Frontal cortex (tissue), 4 donors: Measurements from ENCODE around the gene CRYBA2. TPM values are rescaled to one million over a fixed set of nuclear protein-coding genes. Genes with fewer than 3 reads are reported as not detected.

ENCODE experiments used
- DNase-seq, 2 donors: peaks; one replicate each; pipeline ENCODE4 v3.0.0; 2012; ENCODE audit warnings: low spot score in 2 of 2
- FAIRE-seq: peaks from 2 replicates; lab custom pipeline; 2012; peaks lifted over from hg19 to GRCh38; lab: Jason Lieb, UNC
- total RNA-seq: library from RNA; depleted of rRNA; stranded (reverse); fragments of >200 nt; gene quantifications from one replicate; pipeline ENCODE4 v1.2.3, GENCODE V29; 2014
- donor health status: control.
- donor health status: control.
- donor health status: control.

The CRYBA2 gene
- total RNA-seq = not detected

- DNase-seq (peak in 1 of 2 donors; percentile 43), FAIRE-seq (no peak)
Observed at GRCh38 chr2:218993345-218994315, at the start of gene CRYBA2. TSS of gene CRYBA2 (minus strand) at chr2:218993422. CDS start at chr2:218993176, 246 bp downstream.

- no peak for FAIRE-seq
- DNase-seq = no peak
Observed at GRCh38 chr2:219042750-219043149, 49.5 kb upstream of the CRYBA2 start.

- DNase-seq (no peak), FAIRE-seq (no peak)
Observed at GRCh38 chr2:219042157-219042556, 48.9 kb upstream of the CRYBA2 start.

- DNase-seq (peak in 1 of 2 donors; percentile 55), FAIRE-seq (no peak)
Observed at GRCh38 chr2:219041252-219041651, 48.0 kb upstream of the CRYBA2 start, which contains the start of gene CFAP65. TSS of gene CFAP65 (minus strand) at chr2:219041516. CDS start at chr2:219039048, 2,468 bp downstream.

GRCh38 chr2:219038600-219038999 is 45.4 kb upstream of the CRYBA2 start:
- no peak for DNase-seq
- no peak for FAIRE-seq

GRCh38 chr2:219037783-219038499 is 44.7 kb upstream of the CRYBA2 start:
- no peak for DNase-seq
- FAIRE-seq = no peak

GRCh38 chr2:219035942-219036341 is 42.7 kb upstream of the CRYBA2 start:
- FAIRE-seq = no peak
- DNase-seq = no peak

- no peak for DNase-seq
- FAIRE-seq = no peak
Observed at GRCh38 chr2:219034823-219035222, 41.6 kb upstream of the CRYBA2 start.

GRCh38 chr2:219032051-219032745 is 39.0 kb upstream of the CRYBA2 start:
- FAIRE-seq = no peak
- no peak for DNase-seq

GRCh38 chr2:219031005-219031738 is 38.0 kb upstream of the CRYBA2 start:
- FAIRE-seq = no peak
- DNase-seq = no peak

- no peak for DNase-seq
- FAIRE-seq = no peak
Observed at GRCh38 chr2:219030177-219030940, 37.1 kb upstream of the CRYBA2 start.

- DNase-seq = peak; percentile 65 to 86
- no peak for FAIRE-seq
Observed at GRCh38 chr2:219029829-219030165, 36.6 kb upstream of the CRYBA2 start.

GRCh38 chr2:219028996-219029828 is 36.0 kb upstream of the CRYBA2 start:
- DNase-seq (no peak), FAIRE-seq (no peak)

GRCh38 chr2:219028141-219028540 is 34.9 kb upstream of the CRYBA2 start:
- FAIRE-seq (no peak), DNase-seq (no peak)

- FAIRE-seq (no peak), DNase-seq (no peak)
Observed at GRCh38 chr2:219027511-219028055, 34.4 kb upstream of the CRYBA2 start.

GRCh38 chr2:219026946-219027345 is 33.7 kb upstream of the CRYBA2 start:
- DNase-seq = no peak
- FAIRE-seq = no peak

- peak; percentile 96 for FAIRE-seq
- DNase-seq = peak in 1 of 2 donors; percentile 59
Observed at GRCh38 chr2:219025637-219026585, 32.7 kb upstream of the CRYBA2 start.
